ENCODE results near the gene CEP152.

The CEP152 gene

DNA sequence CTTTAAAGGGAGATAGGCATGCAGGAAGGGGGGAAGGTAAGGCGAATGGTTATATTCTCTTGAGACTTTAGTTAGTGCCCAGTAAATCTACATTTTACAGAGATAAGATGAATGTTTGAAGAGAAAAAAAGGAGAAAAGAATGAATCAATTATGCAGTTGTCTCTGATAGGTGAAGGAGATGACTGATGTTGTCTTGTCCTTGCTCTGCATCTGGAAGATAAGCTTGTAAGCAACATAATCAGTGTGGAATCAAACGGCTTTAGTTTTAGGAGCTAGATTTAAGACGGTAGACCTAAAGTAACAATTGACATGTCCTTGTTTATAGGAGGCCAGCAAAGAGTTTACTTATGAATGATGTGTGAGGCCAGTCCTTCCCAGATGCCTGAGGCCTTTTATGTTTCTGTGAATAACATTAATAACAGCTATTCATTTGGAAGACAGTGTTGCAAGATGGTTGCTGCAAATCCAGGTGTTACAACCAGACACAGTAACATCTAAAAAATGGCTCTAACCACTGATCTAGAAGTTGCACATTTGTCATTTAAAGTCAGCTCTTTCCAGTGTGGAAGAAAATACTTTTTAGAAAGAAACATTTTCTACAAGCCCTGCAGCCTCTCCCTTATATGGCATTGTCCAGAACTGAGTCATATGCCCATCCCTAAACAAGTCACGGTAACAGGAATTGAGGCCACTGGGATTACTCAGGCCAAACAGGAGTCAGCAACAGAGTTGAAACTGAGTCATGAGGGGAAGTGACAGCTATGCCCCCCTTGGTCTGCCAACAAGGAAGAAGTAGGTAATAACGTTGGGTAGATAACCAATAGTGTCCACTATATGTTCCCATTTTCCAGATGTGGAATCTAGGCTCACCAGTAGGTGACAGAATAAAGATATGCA lies 87.9 kb downstream of the CEP152 start:
- Histone ChIP-seq H3K27ac (ENCODE audit: low read length) (no peak overlapping the region), H3K4me3 (ENCODE audit: low read depth in 1 of 2, low read length in 2 of 2) (no peak overlapping the region), H3K4me1 (ENCODE audit: control insufficient read depth in 1 of 2, insufficient read depth in 2 of 2, low read length in 2 of 2) (no peaks in the 10 kb centered on the region), H3K36me3 (ENCODE audit: control insufficient read depth in 1 of 2, insufficient read depth in 2 of 2, low read length in 2 of 2) (no peaks in the 10 kb centered on the region), H3K27me3 (ENCODE audit: low read depth, low read length) (no peaks in the 10 kb centered on the region), H3K9me3 (ENCODE audit: control insufficient read depth in 1 of 2, low read length in 2 of 2) (no peaks in the 10 kb centered on the region)

DNA sequence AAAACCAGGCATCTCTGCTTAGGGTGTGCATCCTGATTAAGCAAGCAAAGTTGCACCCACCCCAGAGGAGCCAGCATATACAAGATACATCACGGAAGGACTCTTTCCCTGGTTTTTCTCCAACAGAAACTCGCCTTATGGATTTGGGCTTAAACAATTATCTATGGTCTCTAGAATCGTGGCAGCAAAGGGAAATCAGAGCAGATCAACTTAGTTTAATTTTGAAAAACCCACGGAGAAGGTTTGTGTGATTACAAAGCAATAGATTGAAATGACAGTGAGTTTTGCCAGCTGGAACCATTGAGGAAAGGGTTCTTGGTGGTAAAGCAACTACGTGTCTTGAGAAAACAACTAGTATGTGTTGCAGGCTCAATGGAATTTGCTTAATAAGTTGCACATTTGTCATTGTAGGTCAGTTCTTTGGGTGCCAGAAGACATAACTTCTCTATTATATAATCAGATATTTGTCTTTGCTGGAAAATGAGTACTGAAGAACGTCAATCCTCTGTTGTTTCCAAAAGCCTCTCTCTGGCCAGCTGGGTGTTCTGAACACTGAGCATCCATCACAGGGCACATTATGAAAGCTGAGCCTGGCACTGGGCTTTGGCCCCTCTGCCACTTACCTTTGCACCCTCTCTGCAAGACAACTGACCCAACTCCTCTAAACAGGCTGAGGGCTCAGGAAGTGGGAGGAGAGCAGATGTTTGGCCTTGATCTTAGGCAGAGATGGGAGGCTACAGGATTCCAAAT lies 89.6 kb downstream of the CEP152 start:
- no peaks in the 10 kb centered on the region for H3K4me1 ChIP-seq (ENCODE audit: control insufficient read depth in 1 of 2, insufficient read depth in 2 of 2, low read length in 2 of 2)
- H3K4me3 ChIP-seq (ENCODE audit: low read depth in 1 of 2, low read length in 2 of 2), result no peak overlapping the region
- peaks cover 0 to 3% of the 10 kb centered on the region in 2 donors for H3K9me3 ChIP-seq (ENCODE audit: control insufficient read depth in 1 of 2, low read length in 2 of 2)
- no peaks in the 10 kb centered on the region for H3K27me3 ChIP-seq (ENCODE audit: low read depth, low read length)
- H3K36me3 ChIP-seq (ENCODE audit: control insufficient read depth in 1 of 2, insufficient read depth in 2 of 2, low read length in 2 of 2), result no peaks in the 10 kb centered on the region
- no peak overlapping the region for H3K27ac ChIP-seq (ENCODE audit: low read length)

DNA sequence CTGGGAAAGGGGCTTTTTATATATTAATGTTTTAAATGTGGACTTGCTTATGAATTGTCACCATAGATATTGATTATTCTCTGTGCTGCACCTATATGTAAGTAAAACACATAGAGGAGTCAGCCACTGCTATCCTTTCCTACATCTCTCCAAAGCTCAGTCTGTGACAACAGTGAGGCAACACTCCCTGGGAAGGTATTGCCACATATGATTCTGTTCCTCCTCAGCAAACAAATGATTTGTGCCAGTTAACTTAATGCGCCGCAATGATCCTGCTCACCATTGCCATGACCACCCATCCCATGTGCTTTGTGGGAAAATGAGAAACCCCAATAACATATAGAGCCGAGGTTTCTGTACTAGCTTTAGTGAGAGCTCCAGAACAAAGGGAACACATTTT lies 90.2 kb downstream of the CEP152 start:
- Histone ChIP-seq H3K4me1 (ENCODE audit: control insufficient read depth in 1 of 2, insufficient read depth in 2 of 2, low read length in 2 of 2) (no peaks in the 10 kb centered on the region), H3K36me3 (ENCODE audit: control insufficient read depth in 1 of 2, insufficient read depth in 2 of 2, low read length in 2 of 2) (no peaks in the 10 kb centered on the region), H3K27me3 (ENCODE audit: low read depth, low read length) (no peaks in the 10 kb centered on the region), H3K27ac (ENCODE audit: low read length) (no peak overlapping the region), H3K9me3 (ENCODE audit: control insufficient read depth in 1 of 2, low read length in 2 of 2) (peaks cover 0 to 8% of the 10 kb centered on the region in 2 donors), H3K4me3 (ENCODE audit: low read depth in 1 of 2, low read length in 2 of 2) (no peak overlapping the region)

DNA sequence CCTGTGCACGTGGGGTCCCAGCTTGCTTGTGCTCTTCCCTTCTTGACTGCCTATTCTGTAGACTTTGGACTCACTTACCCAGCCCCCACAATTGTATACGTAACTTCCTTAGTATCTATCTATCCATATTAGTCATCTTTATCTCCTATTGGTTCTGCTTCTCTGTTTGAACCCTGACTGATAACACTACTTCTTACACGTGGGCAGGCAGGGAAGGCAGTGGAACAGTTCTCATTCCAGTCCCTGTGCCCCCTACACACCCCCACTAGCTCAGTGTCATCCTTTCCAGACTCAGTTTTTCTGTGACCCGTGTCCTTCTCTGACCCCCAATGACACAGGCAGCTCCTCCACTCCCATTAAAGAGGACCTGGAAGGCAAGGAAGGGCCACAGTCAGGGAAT lies 91.2 kb downstream of the CEP152 start:
- no peaks in the 10 kb centered on the region for H3K36me3 ChIP-seq (ENCODE audit: control insufficient read depth in 1 of 2, insufficient read depth in 2 of 2, low read length in 2 of 2)
- peaks cover 0 to 11% of the 10 kb centered on the region in 2 donors for H3K9me3 ChIP-seq (ENCODE audit: control insufficient read depth in 1 of 2, low read length in 2 of 2)
- no peaks in the 10 kb centered on the region for H3K27me3 ChIP-seq (ENCODE audit: low read depth, low read length)
- H3K4me3 ChIP-seq (ENCODE audit: low read depth in 1 of 2, low read length in 2 of 2), result no peak overlapping the region
- no peaks in the 10 kb centered on the region for H3K4me1 ChIP-seq (ENCODE audit: control insufficient read depth in 1 of 2, insufficient read depth in 2 of 2, low read length in 2 of 2)
- H3K27ac ChIP-seq (ENCODE audit: low read length), result no peak overlapping the region

DNA sequence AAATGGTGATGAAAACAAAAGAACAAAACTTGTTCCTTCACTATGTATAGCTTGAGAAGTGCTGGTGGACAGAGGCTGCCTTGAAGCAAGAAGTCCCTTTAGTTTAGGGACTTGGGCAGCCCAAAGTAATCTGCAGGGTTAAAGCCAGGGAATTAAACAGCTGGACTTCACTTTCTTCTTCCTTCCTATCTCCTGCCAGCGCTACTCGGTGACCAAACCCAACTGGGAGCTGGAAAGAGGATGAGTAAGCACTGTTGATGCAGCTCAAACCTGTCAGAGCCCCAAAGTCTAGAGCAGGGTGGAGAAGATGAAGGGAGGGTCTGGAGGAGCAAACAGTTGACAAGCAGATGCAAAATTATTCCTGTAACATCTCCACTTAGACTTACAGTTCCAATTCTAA lies 92.2 kb downstream of the CEP152 start:
- no peak overlapping the region for H3K27ac ChIP-seq (ENCODE audit: low read length)
- no peaks in the 10 kb centered on the region for H3K4me1 ChIP-seq (ENCODE audit: control insufficient read depth in 1 of 2, insufficient read depth in 2 of 2, low read length in 2 of 2)
- no peaks in the 10 kb centered on the region for H3K36me3 ChIP-seq (ENCODE audit: control insufficient read depth in 1 of 2, insufficient read depth in 2 of 2, low read length in 2 of 2)
- no peaks in the 10 kb centered on the region for H3K27me3 ChIP-seq (ENCODE audit: low read depth, low read length)
- peaks cover 0 to 11% of the 10 kb centered on the region in 2 donors for H3K9me3 ChIP-seq (ENCODE audit: control insufficient read depth in 1 of 2, low read length in 2 of 2)
- H3K4me3 ChIP-seq (ENCODE audit: low read depth in 1 of 2, low read length in 2 of 2), result no peak overlapping the region

DNA sequence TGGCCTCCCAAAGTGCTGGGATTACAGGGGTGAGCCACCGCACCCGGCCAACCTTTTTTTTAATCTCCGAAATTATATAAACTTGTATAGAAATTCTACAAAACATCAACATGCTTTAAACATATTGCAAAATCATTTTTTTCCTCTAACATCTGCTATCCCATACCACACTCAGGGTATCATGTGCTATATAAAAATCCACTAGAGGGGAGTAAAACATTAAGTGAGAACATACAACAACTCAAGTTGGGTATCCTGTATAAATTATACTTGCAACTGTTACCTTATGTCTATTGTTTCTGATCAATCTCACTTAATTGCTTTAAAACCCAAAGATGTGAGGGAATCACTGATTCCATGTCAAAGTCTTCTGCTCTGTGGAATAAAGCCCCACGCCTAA lies 93.4 kb downstream of the CEP152 start:
- no peaks in the 10 kb centered on the region for H3K36me3 ChIP-seq (ENCODE audit: control insufficient read depth in 1 of 2, insufficient read depth in 2 of 2, low read length in 2 of 2)
- H3K27ac ChIP-seq (ENCODE audit: low read length), result no peak overlapping the region
- no peak overlapping the region for H3K4me3 ChIP-seq (ENCODE audit: low read depth in 1 of 2, low read length in 2 of 2)

DNA sequence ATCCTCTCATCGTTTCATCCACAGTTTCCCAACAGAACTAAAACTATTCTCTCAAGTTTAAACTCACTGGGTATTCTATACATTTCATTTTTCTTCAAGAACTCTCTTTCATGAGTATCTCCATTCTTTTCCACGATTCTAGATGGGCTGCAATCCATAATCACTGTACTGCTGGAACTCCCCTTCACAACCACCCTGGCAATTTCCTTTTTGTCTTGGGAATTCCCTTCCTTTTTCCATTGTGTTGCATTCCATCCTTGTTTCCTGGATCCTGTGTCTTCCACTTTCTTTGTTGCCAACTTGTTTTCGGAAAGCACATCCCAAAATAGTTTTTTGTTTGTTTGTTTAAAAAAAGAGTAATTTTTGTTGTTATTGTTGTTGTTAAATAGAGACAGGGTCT lies 98.3 kb downstream of the CEP152 start:
- Histone ChIP-seq H3K4me1 (ENCODE audit: control insufficient read depth in 1 of 2, insufficient read depth in 2 of 2, low read length in 2 of 2) (no peaks in the 10 kb centered on the region), H3K4me3 (ENCODE audit: low read depth in 1 of 2, low read length in 2 of 2) (no peak overlapping the region), H3K27me3 (ENCODE audit: low read depth, low read length) (no peaks in the 10 kb centered on the region), H3K36me3 (ENCODE audit: control insufficient read depth in 1 of 2, insufficient read depth in 2 of 2, low read length in 2 of 2) (no peaks in the 10 kb centered on the region), H3K27ac (ENCODE audit: low read length) (no peak overlapping the region), H3K9me3 (ENCODE audit: control insufficient read depth in 1 of 2, low read length in 2 of 2) (peaks cover 0 to 11% of the 10 kb centered on the region in 2 donors)

More for the DNA sequence above, 93.4 kb downstream of the CEP152 start:
- no peaks in the 10 kb centered on the region for H3K4me1 ChIP-seq (ENCODE audit: control insufficient read depth in 1 of 2, insufficient read depth in 2 of 2, low read length in 2 of 2)
- peaks cover 0 to 11% of the 10 kb centered on the region in 2 donors for H3K9me3 ChIP-seq (ENCODE audit: control insufficient read depth in 1 of 2, low read length in 2 of 2)
- H3K27me3 ChIP-seq (ENCODE audit: low read depth, low read length), result no peaks in the 10 kb centered on the region

DNA sequence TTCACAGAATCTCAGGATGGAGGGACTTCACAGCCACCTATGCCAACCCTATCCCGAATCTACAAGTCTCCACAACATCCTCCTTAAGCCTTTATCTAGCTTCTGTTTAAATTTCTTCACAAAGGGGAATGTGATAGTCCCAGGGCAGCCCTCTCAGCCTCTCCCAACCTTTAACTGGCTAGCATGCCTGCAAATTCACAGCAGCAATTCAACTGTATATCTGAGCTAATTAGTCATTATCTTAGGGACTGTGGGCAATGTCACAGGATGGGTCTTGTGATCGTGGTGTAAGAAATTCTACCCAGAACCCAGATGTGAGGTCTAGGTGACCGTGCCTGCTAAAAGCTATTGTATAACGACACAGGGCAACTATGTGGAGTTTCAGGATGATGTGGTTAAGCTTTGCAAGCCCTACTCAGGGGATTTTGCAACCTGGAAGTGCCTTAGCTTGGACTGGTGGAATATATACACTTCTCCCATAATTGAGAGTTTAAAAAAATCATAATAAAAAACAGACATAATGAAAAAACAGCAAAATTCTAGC lies 99.8 kb downstream of the CEP152 start:
- no peaks in the 10 kb centered on the region for H3K27me3 ChIP-seq (ENCODE audit: low read depth, low read length)
- H3K9me3 ChIP-seq (ENCODE audit: control insufficient read depth in 1 of 2, low read length in 2 of 2), result peaks cover 0 to 6% of the 10 kb centered on the region in 2 donors
- no peaks in the 10 kb centered on the region for H3K4me1 ChIP-seq (ENCODE audit: control insufficient read depth in 1 of 2, insufficient read depth in 2 of 2, low read length in 2 of 2)
- H3K4me3 ChIP-seq (ENCODE audit: low read depth in 1 of 2, low read length in 2 of 2), result no peak overlapping the region
- H3K27ac ChIP-seq (ENCODE audit: low read length), result no peak overlapping the region
- H3K36me3 ChIP-seq (ENCODE audit: control insufficient read depth in 1 of 2, insufficient read depth in 2 of 2, low read length in 2 of 2), result no peaks in the 10 kb centered on the region

DNA sequence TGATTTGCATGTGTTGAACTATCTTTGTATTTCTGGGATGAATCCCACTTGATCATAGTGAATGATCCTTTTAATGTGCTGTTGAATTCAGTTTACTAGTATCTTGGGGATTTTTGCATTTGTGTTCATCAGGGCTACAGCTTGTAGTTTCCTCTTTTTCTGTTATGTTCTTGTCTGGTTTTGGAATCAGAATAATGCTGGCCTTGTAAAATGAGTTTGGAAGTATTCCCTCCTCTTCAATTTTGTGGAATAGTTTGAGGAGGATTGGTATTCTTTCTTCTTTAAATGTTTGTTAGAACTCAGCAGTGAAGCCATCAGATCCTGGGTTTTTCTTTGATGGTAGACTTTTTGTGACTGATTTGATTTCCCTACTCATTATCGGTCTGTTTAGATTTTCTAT lies 102.2 kb downstream of the CEP152 start:
- no peaks in the 10 kb centered on the region for H3K4me1 ChIP-seq (ENCODE audit: control insufficient read depth in 1 of 2, insufficient read depth in 2 of 2, low read length in 2 of 2)
- peaks cover 5 to 7% of the 10 kb centered on the region in 2 donors for H3K9me3 ChIP-seq (ENCODE audit: control insufficient read depth in 1 of 2, low read length in 2 of 2)
- H3K27ac ChIP-seq (ENCODE audit: low read length), result no peak overlapping the region
- H3K4me3 ChIP-seq (ENCODE audit: low read depth in 1 of 2, low read length in 2 of 2), result no peak overlapping the region
- no peaks in the 10 kb centered on the region for H3K36me3 ChIP-seq (ENCODE audit: control insufficient read depth in 1 of 2, insufficient read depth in 2 of 2, low read length in 2 of 2)
- no peaks in the 10 kb centered on the region for H3K27me3 ChIP-seq (ENCODE audit: low read depth, low read length)

DNA sequence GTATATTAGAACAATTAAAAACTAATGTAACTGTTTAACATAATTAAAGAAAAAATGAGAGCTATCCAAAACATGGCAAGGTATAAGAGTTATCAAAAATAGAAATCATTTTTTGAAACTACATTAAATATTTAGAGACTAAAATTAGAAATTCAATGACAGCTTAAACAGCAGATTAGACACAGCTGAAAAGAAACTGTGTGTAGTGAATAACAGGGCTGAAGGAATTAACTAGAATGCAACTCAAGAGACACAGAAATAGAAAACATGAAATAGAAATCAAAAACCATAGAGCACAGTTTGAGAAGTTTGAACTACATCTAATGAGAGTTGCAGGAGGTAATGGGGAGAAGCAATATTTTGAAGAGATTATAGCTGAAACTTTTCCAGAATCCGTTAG lies 105.5 kb downstream of the CEP152 start:
- Histone ChIP-seq H3K36me3 (ENCODE audit: control insufficient read depth in 1 of 2, insufficient read depth in 2 of 2, low read length in 2 of 2) (no peaks in the 10 kb centered on the region), H3K27me3 (ENCODE audit: low read depth, low read length) (no peaks in the 10 kb centered on the region), H3K9me3 (ENCODE audit: control insufficient read depth in 1 of 2, low read length in 2 of 2) (peaks cover 5 to 7% of the 10 kb centered on the region in 2 donors), H3K27ac (ENCODE audit: low read length) (no peak overlapping the region), H3K4me1 (ENCODE audit: control insufficient read depth in 1 of 2, insufficient read depth in 2 of 2, low read length in 2 of 2) (no peaks in the 10 kb centered on the region), H3K4me3 (ENCODE audit: low read depth in 1 of 2, low read length in 2 of 2) (no peak overlapping the region)

DNA sequence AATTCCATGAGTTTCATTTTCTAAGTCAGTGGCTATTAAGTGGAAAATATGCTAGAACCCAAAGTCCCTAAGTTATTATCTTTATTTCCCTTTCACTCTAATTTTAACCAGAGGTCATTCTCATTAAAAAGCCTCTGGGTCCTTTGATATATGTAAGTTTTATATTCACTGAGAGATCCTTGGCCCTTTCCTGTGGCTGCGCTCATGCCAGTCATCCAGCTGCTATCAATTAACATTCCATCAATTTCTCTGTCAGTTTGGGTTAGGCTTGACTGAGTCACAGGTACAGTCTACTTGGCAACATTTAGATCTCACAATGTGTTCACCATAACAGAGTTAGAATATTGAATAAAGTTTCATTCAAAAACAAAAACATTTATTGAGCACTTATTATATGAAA lies 107.3 kb downstream of the CEP152 start:
- Histone ChIP-seq H3K27ac (ENCODE audit: low read length) (no peak overlapping the region), H3K4me1 (ENCODE audit: control insufficient read depth in 1 of 2, insufficient read depth in 2 of 2, low read length in 2 of 2) (no peaks in the 10 kb centered on the region), H3K9me3 (ENCODE audit: control insufficient read depth in 1 of 2, low read length in 2 of 2) (peaks cover 5 to 7% of the 10 kb centered on the region in 2 donors), H3K27me3 (ENCODE audit: low read depth, low read length) (no peaks in the 10 kb centered on the region), H3K4me3 (ENCODE audit: low read depth in 1 of 2, low read length in 2 of 2) (no peak overlapping the region), H3K36me3 (ENCODE audit: control insufficient read depth in 1 of 2, insufficient read depth in 2 of 2, low read length in 2 of 2) (no peaks in the 10 kb centered on the region)

All from muscle layer of duodenum (tissue), 2 donors.